H1 (cell line): Measurements from ENCODE around the gene CLIC1. TPM values are rescaled to one million over a fixed set of nuclear protein-coding genes. Genes with fewer than 3 reads are reported as not detected.

Experiments used
- CTCF ChIA-PET: fragments of 300-600 bp; sonication (Branson Sonifier 250); formaldehyde crosslinking; loops from one replicate; lab custom pipeline; 2021; ENCODE audit not compliant: partially characterized antibody; lab: Charles Lee
- POLR2A ChIA-PET: fragments of 300-600 bp; sonication (Branson Sonifier 250); formaldehyde crosslinking; loops from one replicate; lab custom pipeline; 2021; ENCODE audit warnings: inconsistent platforms; ENCODE audit not compliant: partially characterized antibody; lab: Charles Lee
- DNase-seq, 2 experiments: peaks; one replicate each; pipeline versions ENCODE4 v3.0.0 to v3.0.0-alpha.2; 2010 to 2022; ENCODE audit warnings: low spot score in 2 of 2, low read depth in 1 of 2, mixed read lengths in 1 of 2
- FAIRE-seq: peaks from 2 replicates; lab custom pipeline; 2011; peaks lifted over from hg19 to GRCh38; lab: Jason Lieb, UNC
- H2AFZ ChIP-seq: 2 replicates; pipeline ENCODE4 v1.8.1; 2012; ENCODE audit warnings: low read length, inconsistent platforms
- H2AK5ac ChIP-seq: 2 replicates; pipeline ENCODE4 v1.6.1; 2013; ENCODE audit warnings: low read depth, low read length
- H2BK120ac ChIP-seq: replicated peaks from 2 replicates; pipeline ENCODE3; 2013; ENCODE audit warnings: low read depth, low read length, inconsistent platforms
- H2BK12ac ChIP-seq: 2 replicates; pipeline ENCODE4 v1.6.1; 2013; ENCODE audit warnings: low read depth, low read length
- H2BK15ac ChIP-seq: 2 replicates; pipeline ENCODE4 v1.6.1; 2013; ENCODE audit warnings: low read length
- H2BK20ac ChIP-seq: 2 replicates; pipeline ENCODE4 v1.6.1; 2013; ENCODE audit warnings: low read length
- H2BK5ac ChIP-seq: 2 replicates; pipeline ENCODE4 v1.6.1; 2013; ENCODE audit warnings: low read depth, low read length
- H3K14ac ChIP-seq: 2 replicates; pipeline ENCODE4 v1.6.1; 2013; ENCODE audit warnings: inconsistent platforms; ENCODE audit not compliant: insufficient read length
- H3K18ac ChIP-seq: 2 replicates; pipeline ENCODE4 v1.6.1; 2013; ENCODE audit warnings: low read length; ENCODE audit errors: extremely low read depth
- H3K23ac ChIP-seq: 2 replicates; pipeline ENCODE4 v1.6.1; 2013; ENCODE audit warnings: inconsistent platforms; ENCODE audit not compliant: insufficient read length
- H3K23me2 ChIP-seq: 2 replicates; pipeline ENCODE4 v1.6.1; 2013; ENCODE audit warnings: low read depth, low read length
- H3K27ac ChIP-seq: 2 replicates; pipeline ENCODE4 v1.6.1; 2011; ENCODE audit warnings: low read depth, low read length, inconsistent platforms
- H3K27me3 ChIP-seq, 4 experiments: replicated peaks in 1 of 4; 1 replicate in 1 of 4; 2 replicates in 3 of 4; pipeline versions ENCODE4 v1.6.1 to v1.8.1; 2011 to 2013; ENCODE audit warnings: low read length in 3 of 4, mild to moderate bottlenecking in 3 of 4, inconsistent platforms in 2 of 4, mixed read lengths in 2 of 4, moderate library complexity in 1 of 4; ENCODE audit not compliant: control insufficient read depth in 3 of 4, insufficient read depth in 3 of 4; ENCODE audit errors: extremely low read depth in 1 of 4
- H3K36me3 ChIP-seq, 4 experiments: 2 replicates each; pipeline versions ENCODE4 v1.6.1 to v1.8.1; 2011 to 2013; ENCODE audit warnings: mild to moderate bottlenecking in 4 of 4, low read length in 3 of 4, moderate library complexity in 2 of 4, control low read depth in 1 of 4, inconsistent platforms in 1 of 4; ENCODE audit not compliant: insufficient read depth in 4 of 4, control insufficient read depth in 2 of 4
- H3K4ac ChIP-seq: replicated peaks from 2 replicates; pipeline ENCODE3; 2013; ENCODE audit warnings: low read length, low read depth, mixed read lengths, inconsistent platforms; ENCODE audit not compliant: insufficient read length
- H3K4me1 ChIP-seq, 4 experiments: replicated peaks in 1 of 4; 1 replicate in 1 of 4; 2 replicates in 3 of 4; pipeline versions ENCODE4 v1.6.1 to v1.8.1; 2011 to 2013; ENCODE audit warnings: low read length in 3 of 4, inconsistent platforms in 2 of 4, mixed read lengths in 1 of 4; ENCODE audit not compliant: insufficient read depth in 4 of 4, control insufficient read depth in 3 of 4
- H3K4me2 ChIP-seq, 2 experiments: 2 replicates each; pipeline versions ENCODE4 v1.6.1 to v1.8.1; 2011 to 2013; ENCODE audit warnings: low read depth in 2 of 2, low read length in 2 of 2, control low read depth in 1 of 2, inconsistent platforms in 1 of 2, mild to moderate bottlenecking in 1 of 2; ENCODE audit not compliant: insufficient read depth in 1 of 2
- H3K4me3 ChIP-seq, 4 experiments: fragments of 200-600, 300-600 bp in 1 of 4; sonication (generic), shearing (Covaris generic), sonication (Bioruptor Twin) in 1 of 4; 2 replicates each; pipeline versions ENCODE4 v1.5.1 to v1.8.1; 2011 to 2016; ENCODE audit warnings: low read length in 4 of 4, low read depth in 3 of 4, control low read depth in 2 of 4, inconsistent platforms in 2 of 4, mild to moderate bottlenecking in 2 of 4, mixed read lengths in 1 of 4, moderate library complexity in 1 of 4; ENCODE audit not compliant: insufficient read depth in 2 of 4; ENCODE audit errors: extremely low read depth in 1 of 4
- H3K56ac ChIP-seq: replicated peaks from 2 replicates; pipeline ENCODE3; 2013; ENCODE audit warnings: low read depth, mild to moderate bottlenecking, mixed read lengths, low read length, inconsistent platforms; ENCODE audit not compliant: insufficient read length
- H3K79me1 ChIP-seq: 2 replicates; pipeline ENCODE4 v1.6.1; 2013; ENCODE audit warnings: low read depth, low read length, control low read depth
- H3K79me2 ChIP-seq, 2 experiments: 2 replicates each; pipeline versions ENCODE4 v1.6.1 to v1.8.1; 2012 to 2013; ENCODE audit warnings: low read length in 2 of 2, mild to moderate bottlenecking in 2 of 2, inconsistent platforms in 1 of 2; ENCODE audit not compliant: insufficient read depth in 2 of 2, control insufficient read depth in 1 of 2
- H3K9ac ChIP-seq, 4 experiments: replicated peaks in 1 of 4; 1 replicate in 1 of 4; 2 replicates in 3 of 4; pipeline versions ENCODE4 v1.6.1 to v1.8.1; 2011 to 2013; ENCODE audit warnings: low read depth in 3 of 4, low read length in 3 of 4, control low read depth in 2 of 4, mild to moderate bottlenecking in 2 of 4, moderate library complexity in 2 of 4, inconsistent platforms in 1 of 4; ENCODE audit errors: extremely low read depth in 1 of 4
- H3K9me3 ChIP-seq, 2 experiments: 2 replicates each; pipeline versions ENCODE4 v1.6.1 to v1.8.1; 2012 to 2013; ENCODE audit warnings: mild to moderate bottlenecking in 2 of 2, moderate library complexity in 2 of 2, control low read depth in 1 of 2, inconsistent platforms in 1 of 2, low read depth in 1 of 2, low read length in 1 of 2, mixed read lengths in 1 of 2; ENCODE audit not compliant: insufficient read depth in 2 of 2
- H4K20me1 ChIP-seq, 2 experiments: replicated peaks in 1 of 2; 2 replicates each; pipeline versions ENCODE3 to v1.8.1; 2011 to 2013; ENCODE audit warnings: inconsistent platforms in 2 of 2, low read length in 2 of 2, mild to moderate bottlenecking in 1 of 2; ENCODE audit not compliant: insufficient read depth in 2 of 2, control insufficient read depth in 1 of 2
- H4K5ac ChIP-seq: 2 replicates; pipeline ENCODE4 v1.6.1; 2013; ENCODE audit warnings: low read length, low read depth, mixed read lengths, inconsistent platforms; ENCODE audit not compliant: insufficient read length
- H4K8ac ChIP-seq: 2 replicates; pipeline ENCODE4 v1.8.0; 2013; ENCODE audit warnings: mild to moderate bottlenecking, moderate library complexity, low read length, inconsistent platforms; ENCODE audit not compliant: insufficient read depth; ENCODE audit errors: extremely low read depth
- H4K91ac ChIP-seq: replicated peaks from 2 replicates; pipeline ENCODE3; 2013; ENCODE audit warnings: low read length, mixed read lengths, inconsistent platforms; ENCODE audit not compliant: insufficient read length
- ASH2L ChIP-seq: fragments of 200-600, 300-600 bp; sonication (generic); IDR thresholded peaks from one replicate; pipeline ENCODE4 v1.7.1; 2017; ENCODE audit warnings: low read length
- CTCF ChIP-seq, 3 experiments: IDR thresholded peaks; 1 replicate in 2 of 3; 2 replicates in 1 of 3; pipeline versions ENCODE4 v1.5.1 to v1.6.1; 2011; ENCODE audit warnings: low read length in 3 of 3, mild to moderate bottlenecking in 3 of 3, inconsistent platforms in 2 of 3, low read depth in 1 of 3, moderate library complexity in 1 of 3; ENCODE audit not compliant: insufficient read depth in 1 of 3; ENCODE audit errors: control extremely low read depth in 1 of 3
- E2F6 ChIP-seq: IDR thresholded peaks from 2 replicates; pipeline ENCODE4 v1.6.1; 2012; ENCODE audit warnings: inconsistent platforms
- SIX5 ChIP-seq: IDR thresholded peaks from 2 replicates; pipeline ENCODE4 v1.6.1; 2011; ENCODE audit warnings: mild to moderate bottlenecking, low read depth, low read length
- WGBS, 2 experiments: shearing (Covaris generic) in 1 of 2; methylation state at CpG; one replicate each; pipeline versions ENCODE4 v1.1.6 to v1.1.7; 2013 to 2015; ENCODE audit warnings: low lambda C conversion rate in 2 of 2, mixed read lengths in 2 of 2, inconsistent platforms in 1 of 2, low coverage in 1 of 2, missing lambda C conversion rate in 1 of 2; ENCODE audit not compliant: insufficient replicate concordance in 2 of 2, insufficient coverage in 1 of 2, insufficient read length in 1 of 2; ENCODE audit errors: extremely low coverage in 1 of 2, missing lambda C conversion rate in 1 of 2; 5-methylcytosine and 5-hydroxymethylcytosine counted together
- polyA plus RNA-seq, 7 experiments: library from polyadenylated mRNA; depleted of rRNA in 3 of 7; stranded (reverse) in 5 of 7; unstranded in 2 of 7; fragments of >200 nt in 5 of 7; fragments of 200-250 nt in 2 of 7; gene quantifications; 1 replicate in 5 of 7; 2 replicates in 1 of 7; 4 replicates in 1 of 7; pipeline versions ENCODE4 v1.2.1 to v1.2.3, GENCODE V29; 2011 to 2013; ENCODE audit warnings: missing spikeins in 2 of 7, mixed read lengths in 2 of 7
- total RNA-seq: library from RNA; stranded (reverse); fragmentation: NEBNext Ultra II Directional; extraction: Animal tissue kit (Norgen Biotek cat#: 25700); gene quantifications from 2 replicates; pipeline ENCODE4 v1.2.1, GENCODE V29; 2021

The CLIC1 gene
- total and polyA plus RNA-seq, 2 of the 8 experiments (the other 6 are each of a cell fraction or from before 2014, with no cell fraction given), result 250 to 277 TPM

- peak within 1 kb of the TSS; percentile 94 for H2AFZ ChIP-seq
- TF ChIP-seq SIX5 (no peak), CTCF (IDR thresholded peaks at IDR 0.05; ENCODE audit: control extremely low read depth in 1 of 3, insufficient read depth in 1 of 3, low read depth in 1 of 3, low read length in 3 of 3) (no peak), E2F6 (no peak), ASH2L (no peak)
Observed at GRCh38 chr6:31715022-31715958, 21.0 kb downstream of the CLIC1 start, which contains the start of gene LY6G6D. TSS of gene LY6G6D (plus strand) at chr6:31715348. CDS start at chr6:31715356, 8 bp downstream.

More at GRCh38 chr6:31715022-31715958, 21.0 kb downstream of the CLIC1 start, which contains the start of gene LY6G6D:
- H2BK15ac ChIP-seq, result peak within 1 kb of the TSS; percentile 95; the same call in 1 of the 2 replicates
- H4K8ac ChIP-seq, result peak within 1 kb of the TSS; percentile 70; the same call in 1 of the 2 replicates
- H3K56ac ChIP-seq, result no peak within 1 kb of the TSS
- peak within 1 kb of the TSS; percentile 55; the same call in 1 of the 2 replicates for H2BK5ac ChIP-seq
- peak within 1 kb of the TSS; percentile 51 to 52; a peak in 3 of 4 replicates for H3K4me2 ChIP-seq
- no peak within 1 kb of the TSS for H3K23ac ChIP-seq
- H2AK5ac ChIP-seq, result no peak within 1 kb of the TSS
- H4K5ac ChIP-seq, result peak within 1 kb of the TSS; percentile 38
- H3K4me1 ChIP-seq, result peaks cover 11 to 32% (median 27%) of the 10 kb centered on the region in 4 experiments
- no peak within 1 kb of the TSS for H2BK12ac ChIP-seq
- WGBS, 2 experiments, result 81% methylated on average over 15 of the region's 16 CpGs; no CpG with 5 or more reads in 1 of the 2 experiments
- H4K20me1 ChIP-seq, result no peaks in the 10 kb centered on the region
- no peaks in the 10 kb centered on the region for H3K9me3 ChIP-seq
- POLR2A ChIA-PET, result interaction anchor here (0.5 to 4.7 kb wide), 16 partner anchors 9 to 158 kb away, joined by 3 to 36 read pairs (median 4); partner anchors contain the start of genes ABHD16A, C6orf47, CSNK2B and DDAH2
- no peak within 1 kb of the TSS for H3K9ac ChIP-seq
- H2BK120ac ChIP-seq, result no peak within 1 kb of the TSS
- no peaks in the 10 kb centered on the region for H3K36me3 ChIP-seq
- H3K79me2 ChIP-seq, result no peaks in the 10 kb centered on the region
- H3K14ac ChIP-seq, result no peak within 1 kb of the TSS
- peak within 1 kb of the TSS in 1 of 4 experiments; percentile 15; a peak in 3 of 8 replicates for H3K4me3 ChIP-seq
- DNase-seq, result no peak
- H3K23me2 ChIP-seq, result peaks cover 3% of the 10 kb centered on the region; the same call in 1 of the 2 replicates
- H2BK20ac ChIP-seq, result peak within 1 kb of the TSS; percentile 80; the same call in 1 of the 2 replicates
- H3K79me1 ChIP-seq, result no peaks in the 10 kb centered on the region
- FAIRE-seq, result no peak
- no peaks in the 10 kb centered on the region; a peak in 1 of 7 replicates for H3K27me3 ChIP-seq
- H4K91ac ChIP-seq, result peak within 1 kb of the TSS; percentile 44
- CTCF ChIA-PET, result interaction anchor here (0.5 to 5.7 kb wide), 19 partner anchors 8 to 1840 kb away, joined by 3 to 39 read pairs (median 4); partner anchors contain the start of genes BAG6, C6orf47, DDAH2 and LSM2
- 0 out of 2 replicates have a peak within 1 kb of the TSS, but pooled peaks have one; percentile 0 for H3K27ac ChIP-seq
- H3K4ac ChIP-seq, result peak within 1 kb of the TSS; percentile 19
- H3K18ac ChIP-seq, result peak within 1 kb of the TSS; percentile 81
